ENCODE results near the gene FKBP6. TPM values are rescaled to one million over a fixed set of nuclear protein-coding genes. Genes with fewer than 3 reads are reported as not detected.
A peak's percentile ranks its signal among the peaks of the same experiment; 100 is the strongest.
"Not testable (repeated sequence)": the region's sequence is repeated elsewhere in the genome, so short reads cannot be mapped to it uniquely, and the experiment has no call there.

FKBP6 gene
- total and polyA plus RNA-seq, 3 experiments from 2014 or later: not detected

DNA sequence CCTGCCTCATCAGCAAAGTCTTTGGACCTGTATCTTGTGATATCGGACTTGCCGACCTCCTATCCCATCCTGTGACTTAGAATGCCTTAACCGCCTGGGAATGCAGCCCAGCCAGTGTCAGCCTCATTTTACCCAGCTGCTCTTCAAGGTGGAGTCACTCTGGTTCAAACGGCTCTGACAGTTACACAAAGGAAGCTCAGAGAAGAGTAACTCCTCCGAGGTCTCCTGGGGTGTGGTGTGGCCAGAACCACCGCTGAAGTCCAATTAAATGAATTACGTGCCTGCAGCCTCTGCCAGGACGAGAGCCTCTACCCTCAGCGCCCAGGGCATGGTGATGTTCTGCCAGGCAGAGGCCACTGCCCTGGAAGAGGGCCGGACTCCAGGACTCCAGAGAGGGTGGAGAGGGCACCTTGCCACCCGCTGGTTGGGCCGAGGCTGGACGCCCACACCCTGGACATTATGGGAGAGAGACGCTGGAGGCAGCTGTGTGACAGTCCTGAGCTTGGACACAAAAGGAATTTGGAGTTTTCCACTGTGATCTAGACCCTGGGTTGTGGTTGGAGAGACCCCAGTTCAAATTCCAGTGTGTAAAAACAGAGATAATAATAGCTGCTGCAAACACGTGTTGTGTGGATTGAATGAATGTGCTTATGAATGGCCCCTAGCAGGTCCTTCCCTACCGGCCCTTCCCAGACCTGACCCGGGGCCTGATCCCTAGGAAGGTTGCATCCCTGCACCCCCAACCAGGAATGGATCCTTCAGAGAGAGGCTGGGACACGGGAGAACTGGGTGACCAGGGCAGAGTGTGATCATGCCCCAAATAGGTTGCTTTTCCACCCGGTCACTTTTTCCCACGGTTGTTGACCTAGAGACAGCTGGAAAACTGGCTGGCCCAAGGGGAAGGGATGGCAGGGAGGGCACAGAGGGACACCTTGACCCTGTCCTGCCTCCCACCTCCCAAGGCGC lies 67.9 kb downstream of the FKBP6 start:
- H3K4me1 ChIP-seq (ENCODE audit: insufficient read depth, low read length): no peaks in the 10 kb centered on the region
- no peaks in the 10 kb centered on the region for H3K36me3 ChIP-seq (ENCODE audit: insufficient read depth, low read length)
- no peaks in the 10 kb centered on the region for H3K27me3 ChIP-seq (ENCODE audit: insufficient read depth, low read length, poor library complexity, severe bottlenecking)
- Mint-ChIP-seq H3K36me3 (no peaks in the 10 kb centered on the region), H3K4me1 (peaks cover 0 to 1% (median 0%) of the 10 kb centered on the region in 3 donors), H3K9me3 (peaks cover 0 to 4% (median 0%) of the 10 kb centered on the region in 5 donors), H3K27me3 (peaks cover 26 to 30% of the 10 kb centered on the region in 2 donors), H3K4me3 (no peak overlapping the region), H3K27ac (no peak overlapping the region)
- no peak overlapping the region for H3K27ac ChIP-seq (ENCODE audit: low read depth, low read length)
- no peak for DNase-seq
- H3K4me3 ChIP-seq (ENCODE audit: low read length): no peak overlapping the region
- ChIA-PET CTCF (no interaction called here), POLR2A (no interaction called here)
- no peaks in the 10 kb centered on the region for H3K9me3 ChIP-seq (ENCODE audit: low read length)

DNA sequence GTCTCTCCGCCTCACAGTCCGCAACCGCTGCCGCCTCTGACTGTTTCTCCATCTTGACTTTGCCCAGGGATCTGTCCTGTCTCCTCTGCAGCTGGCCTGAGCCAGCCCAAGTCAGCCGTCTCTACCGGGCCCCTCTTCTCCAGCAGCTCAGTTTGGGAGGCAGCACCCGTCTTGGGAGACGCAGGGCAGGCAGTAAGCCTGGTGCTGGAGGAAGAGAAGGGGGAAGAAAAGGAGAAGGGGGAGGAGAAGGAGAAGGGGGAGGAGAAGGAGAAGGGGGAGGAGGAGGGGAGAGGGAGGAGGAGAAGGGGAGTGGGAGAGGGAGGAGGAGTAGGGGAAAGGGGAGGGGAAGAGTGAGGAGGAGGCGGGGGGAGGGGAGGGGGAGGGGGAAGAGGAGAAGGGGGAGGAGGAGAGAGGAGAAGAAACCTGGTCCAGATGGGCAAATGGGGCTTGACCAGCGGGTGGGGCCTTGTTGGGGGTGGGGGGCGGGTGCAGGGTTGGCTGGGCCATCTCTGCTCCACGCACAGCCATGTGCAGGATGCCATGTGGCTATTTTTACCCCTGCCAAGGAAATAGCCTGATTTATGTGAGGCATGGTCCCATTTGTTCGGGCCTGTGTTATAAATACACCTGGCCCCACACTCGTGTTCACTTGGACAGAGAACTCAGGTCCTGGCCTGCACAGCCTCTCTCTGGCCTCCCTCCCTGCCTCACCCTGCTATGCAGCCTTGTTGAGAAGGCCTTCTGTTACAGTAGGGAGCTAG lies 69.7 kb downstream of the FKBP6 start:
- no peak overlapping the region for H3K27ac ChIP-seq (ENCODE audit: low read depth, low read length)
- no peaks in the 10 kb centered on the region for H3K9me3 ChIP-seq (ENCODE audit: low read length)
- CTCF ChIA-PET: no interaction called here
- no peaks in the 10 kb centered on the region for H3K27me3 ChIP-seq (ENCODE audit: insufficient read depth, low read length, poor library complexity, severe bottlenecking)
- Mint-ChIP-seq H3K4me3 (no peak overlapping the region), H3K9me3 (peaks cover 0 to 2% (median 0%) of the 10 kb centered on the region in 5 donors), H3K27me3 (peaks cover 26 to 30% of the 10 kb centered on the region in 2 donors), H3K4me1 (peaks cover 0 to 1% (median 0%) of the 10 kb centered on the region in 3 donors), H3K27ac (no peak overlapping the region), H3K36me3 (no peaks in the 10 kb centered on the region)
- DNase-seq: no peak
- H3K4me3 ChIP-seq (ENCODE audit: low read length): no peak overlapping the region
- POLR2A ChIA-PET: no interaction called here
- H3K4me1 ChIP-seq (ENCODE audit: insufficient read depth, low read length): no peaks in the 10 kb centered on the region
- no peaks in the 10 kb centered on the region for H3K36me3 ChIP-seq (ENCODE audit: insufficient read depth, low read length)

DNA sequence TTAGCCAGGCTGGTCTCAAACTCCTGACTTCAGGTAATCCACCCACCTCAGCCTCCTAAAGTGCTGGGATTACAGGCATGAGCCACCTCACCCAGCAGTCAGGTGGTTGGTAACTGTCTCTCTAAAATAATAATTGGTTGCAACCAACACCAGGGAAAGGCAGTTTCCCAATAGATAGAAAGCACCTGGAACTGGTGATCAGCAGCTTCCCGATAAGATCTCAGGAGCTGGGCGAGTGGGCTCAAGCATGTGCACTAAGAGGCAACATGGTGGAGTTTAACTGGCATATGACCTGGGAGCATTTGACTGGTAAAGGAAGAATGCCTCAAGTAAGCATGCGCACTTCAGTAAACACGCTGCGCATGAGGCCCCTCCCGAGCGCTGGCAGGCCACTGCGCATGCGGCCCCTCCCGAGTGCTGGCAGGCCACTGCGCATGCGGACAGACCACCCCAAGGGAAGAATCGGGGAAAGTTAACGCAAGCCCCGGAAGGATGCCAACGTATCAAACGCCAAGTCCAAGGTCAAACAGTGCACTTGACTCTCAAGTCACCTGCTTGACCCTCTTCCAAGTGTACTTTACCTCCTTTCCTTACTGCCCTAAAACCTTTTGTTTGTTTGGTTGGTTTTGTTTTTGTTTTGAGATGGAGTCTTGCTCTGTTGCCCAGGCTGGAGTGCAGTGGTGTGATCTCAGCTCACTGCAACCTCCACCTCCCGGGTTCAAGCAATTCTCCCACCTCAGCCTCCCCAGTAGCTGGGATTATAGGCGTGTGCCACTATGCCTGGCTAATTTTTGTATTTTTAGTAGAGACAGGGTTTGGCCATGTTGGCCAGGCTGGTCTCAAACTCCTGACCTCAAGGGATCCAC lies 71.5 kb downstream of the FKBP6 start:
- CTCF ChIA-PET; H3K4me1 ChIP-seq (ENCODE audit: insufficient read depth, low read length); H3K27me3 ChIP-seq (ENCODE audit: insufficient read depth, low read length, poor library complexity, severe bottlenecking); POLR2A ChIA-PET; H3K9me3 ChIP-seq (ENCODE audit: low read length); H3K4me1 Mint-ChIP-seq; H3K27ac ChIP-seq (ENCODE audit: low read depth, low read length); H3K36me3 ChIP-seq (ENCODE audit: insufficient read depth, low read length); H3K4me3 ChIP-seq (ENCODE audit: low read length); H3K36me3 Mint-ChIP-seq; H3K9me3 Mint-ChIP-seq: not testable (repeated sequence)
- DNase-seq: peak; percentile 33 to 78 (median 66)
- Mint-ChIP-seq H3K27ac (peak overlapping the region in 7 of 8 donors; percentile 19 to 93 (median 61)), H3K4me3 (peak overlapping the region; percentile 40 to 84 (median 73)), H3K27me3 (peaks cover 17 to 20% of the 10 kb centered on the region in 2 donors)

DNA sequence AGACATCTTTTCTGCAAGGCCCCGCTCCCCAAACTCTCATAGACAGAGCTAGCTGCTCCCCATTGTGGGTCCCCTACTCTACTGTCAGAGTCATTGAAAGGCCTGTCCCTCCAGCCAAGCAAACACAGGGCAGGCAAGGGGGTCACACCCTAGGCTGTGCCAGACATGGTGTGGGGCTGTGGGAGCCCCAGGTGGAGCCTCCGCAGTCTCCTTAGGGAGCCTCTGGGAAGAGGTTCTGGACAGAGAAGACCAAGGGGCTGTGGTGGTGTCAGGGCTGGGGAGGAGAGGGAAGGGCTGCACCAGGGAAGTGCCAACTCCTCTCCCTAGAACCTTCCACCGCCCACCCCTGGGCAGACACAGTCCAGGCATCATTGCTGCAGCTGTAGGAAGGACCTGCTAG lies 76.9 kb downstream of the FKBP6 start:
- H3K4me1 ChIP-seq (ENCODE audit: insufficient read depth, low read length); H3K4me3 Mint-ChIP-seq; POLR2A ChIA-PET; CTCF ChIA-PET; H3K36me3 Mint-ChIP-seq; H3K27ac Mint-ChIP-seq; H3K9me3 Mint-ChIP-seq; H3K4me1 Mint-ChIP-seq; H3K27me3 ChIP-seq (ENCODE audit: insufficient read depth, low read length, poor library complexity, severe bottlenecking); H3K9me3 ChIP-seq (ENCODE audit: low read length); H3K4me3 ChIP-seq (ENCODE audit: low read length); H3K27ac ChIP-seq (ENCODE audit: low read depth, low read length); DNase-seq; H3K36me3 ChIP-seq (ENCODE audit: insufficient read depth, low read length); H3K27me3 Mint-ChIP-seq: not testable (repeated sequence)

Other genes with a start within 250 kb of the FKBP6 start
- not detected for gene SPDYE9, start 242.1 kb upstream of the FKBP6 start, total RNA-seq
- 0.16 TPM for gene SPDYE9, start 242.1 kb upstream of the FKBP6 start, polyA plus RNA-seq
- 10 to 100 TPM; 66.6 to 67.7 TPM for gene NSUN5, start 19.3 kb upstream of the FKBP6 start, total RNA-seq
- gene NSUN5, start 19.3 kb upstream of the FKBP6 start, polyA plus RNA-seq: 42.5 TPM
- not detected for gene TRIM50, start 79 bp upstream of the FKBP6 start, total RNA-seq
- gene TRIM50, start 79 bp upstream of the FKBP6 start, polyA plus RNA-seq: not detected
- gene FZD9, start 105.6 kb downstream of the FKBP6 start, total RNA-seq: under 1 TPM; 0.09 to 0.38 TPM
- gene FZD9, start 105.6 kb downstream of the FKBP6 start, polyA plus RNA-seq: not detected
- 100 to 1,000 TPM; 112 to 118 TPM for gene BAZ1B, start 194.1 kb downstream of the FKBP6 start, total RNA-seq
- gene BAZ1B, start 194.1 kb downstream of the FKBP6 start, polyA plus RNA-seq: 31.1 TPM
- gene BCL7B, start 229.5 kb downstream of the FKBP6 start, total RNA-seq: 10 to 100 TPM; 68.9 to 72.6 TPM
- 101 TPM for gene BCL7B, start 229.5 kb downstream of the FKBP6 start, polyA plus RNA-seq

All from CD8-positive, alpha-beta memory T cell (primary cell).